Endothelial cell of umbilical vein (primary cell): ENCODE results near the gene LPP.

ENCODE experiments used
- CTCF ChIP-seq, 2 donors: IDR thresholded peaks; 1 replicate in 1 of 2; 2 replicates in 1 of 2; pipeline ENCODE4 v1.5.1; 2011; ENCODE audit warnings: low read length in 2 of 2, mild to moderate bottlenecking in 2 of 2, moderate library complexity in 2 of 2, control low read depth in 1 of 2, inconsistent platforms in 1 of 2, low read depth in 1 of 2; ENCODE audit not compliant: insufficient read depth in 1 of 2; ENCODE audit errors: extremely low read depth in 1 of 2
- JUN ChIP-seq: IDR thresholded peaks from 2 replicates; pipeline ENCODE4 v1.6.1; 2011; ENCODE audit warnings: borderline replicate concordance, low read depth; ENCODE audit not compliant: insufficient read length, insufficient read depth
- MAX ChIP-seq: IDR thresholded peaks from 2 replicates; pipeline ENCODE4 v1.6.1; 2011; ENCODE audit not compliant: insufficient read depth, insufficient read length
- POLR2A ChIP-seq: IDR thresholded peaks from 2 replicates; pipeline ENCODE4 v1.6.1; 2012; ENCODE audit warnings: low read depth, mild to moderate bottlenecking, control low read depth, low read length
- POLR2AphosphoS5 ChIP-seq: IDR thresholded peaks from 2 replicates; pipeline ENCODE4 v1.6.1; 2012; ENCODE audit warnings: low read depth, mild to moderate bottlenecking, control low read depth, low read length, moderate library complexity; ENCODE audit not compliant: insufficient read depth

GRCh38 chr3:188818282-188818681 is 664.3 kb downstream of the LPP start:
- no peak for TF ChIP-seq POLR2A
- TF ChIP-seq CTCF (IDR thresholded peaks at IDR 0.05; ENCODE audit: extremely low read depth in 1 of 2, insufficient read depth in 1 of 2, low read depth in 1 of 2, low read length in 2 of 2), result no peak
- TF ChIP-seq POLR2AphosphoS5, result no peak
- no peak for TF ChIP-seq JUN
- no peak for TF ChIP-seq MAX
